GM18873 (cell line): ENCODE measurements around the gene YES1.
"Not testable (repeated sequence)": the region's sequence is repeated elsewhere in the genome, so short reads cannot be mapped to it uniquely, and the experiment has no call there.

Experiments
- ATAC-seq: cut with Tn5 transposase; IDR thresholded peaks from one replicate; pipeline ENCODE4 v1.9.1; 2021; ENCODE audit warnings: mild to moderate bottlenecking, moderate library complexity, moderate number of reproducible peaks; ENCODE audit not compliant: unreplicated experiment, low FRiP score

YES1 gene

DNA sequence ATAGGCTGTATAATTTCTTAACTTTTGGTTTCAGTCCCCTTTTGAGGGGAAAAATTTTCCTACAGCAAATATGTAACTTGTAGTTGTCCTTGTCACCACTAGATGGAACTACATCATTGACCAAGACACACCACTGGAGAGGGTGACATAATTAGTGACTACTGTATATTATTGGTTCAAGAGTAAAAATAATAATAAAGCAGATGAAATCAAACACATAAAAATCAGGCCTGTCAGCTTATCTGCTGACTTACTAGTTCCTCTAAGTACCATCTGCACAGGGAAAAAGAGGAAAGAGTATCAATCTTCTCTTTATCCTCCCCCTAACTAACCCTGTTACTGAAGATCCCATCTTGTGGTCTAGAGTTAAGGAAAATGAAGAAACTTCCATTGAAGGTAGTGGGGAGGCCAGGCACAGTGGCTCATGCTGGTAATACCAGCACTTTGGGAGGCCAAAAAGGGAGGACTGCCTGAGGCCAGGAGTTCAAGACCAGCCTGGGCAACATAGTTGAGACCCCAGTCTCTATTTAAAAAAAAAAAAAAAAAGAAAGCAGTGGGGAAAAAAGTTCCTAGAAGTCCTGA lies 70.0 kb downstream of the YES1 start:
- ATAC-seq = no peak

DNA sequence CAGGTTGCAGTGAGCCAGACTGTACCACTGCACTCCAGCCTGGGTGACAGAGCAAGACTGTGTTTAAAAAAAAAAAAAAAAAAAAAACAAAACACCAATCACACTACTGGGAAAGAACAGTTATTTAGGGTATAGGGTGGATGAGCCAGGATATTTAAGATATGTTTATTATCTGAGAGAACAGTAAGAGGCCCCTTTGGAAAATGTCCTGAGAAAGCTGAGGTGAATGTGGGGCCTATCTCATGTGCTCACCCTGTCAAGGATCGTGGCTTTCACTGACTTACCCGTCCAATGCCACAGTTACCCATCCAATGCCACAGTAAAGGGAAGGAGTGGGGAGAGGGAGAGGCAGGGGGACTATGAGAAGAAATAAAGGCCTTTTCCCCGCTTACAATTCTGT lies 79.7 kb downstream of the YES1 start:
- no peak for ATAC-seq

DNA sequence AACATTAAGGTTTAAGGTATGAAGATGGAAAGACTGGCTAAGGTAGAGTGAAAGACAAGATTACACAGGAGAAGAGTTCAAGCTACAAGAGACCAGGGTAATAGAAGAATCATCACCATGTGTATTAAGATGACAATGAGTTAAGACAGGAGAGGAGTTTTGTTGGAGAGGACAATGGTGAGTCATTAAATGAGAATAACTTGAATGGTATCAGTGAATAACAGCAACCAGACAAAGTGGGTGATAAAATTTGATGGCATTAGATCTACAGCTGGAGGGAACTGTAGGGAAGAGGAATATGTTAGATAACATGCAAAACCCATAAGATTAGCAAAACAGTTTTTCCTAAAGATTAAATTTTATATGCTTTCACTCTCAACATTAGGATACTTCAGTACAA lies 80.9 kb downstream of the YES1 start:
- no peak for ATAC-seq

DNA sequence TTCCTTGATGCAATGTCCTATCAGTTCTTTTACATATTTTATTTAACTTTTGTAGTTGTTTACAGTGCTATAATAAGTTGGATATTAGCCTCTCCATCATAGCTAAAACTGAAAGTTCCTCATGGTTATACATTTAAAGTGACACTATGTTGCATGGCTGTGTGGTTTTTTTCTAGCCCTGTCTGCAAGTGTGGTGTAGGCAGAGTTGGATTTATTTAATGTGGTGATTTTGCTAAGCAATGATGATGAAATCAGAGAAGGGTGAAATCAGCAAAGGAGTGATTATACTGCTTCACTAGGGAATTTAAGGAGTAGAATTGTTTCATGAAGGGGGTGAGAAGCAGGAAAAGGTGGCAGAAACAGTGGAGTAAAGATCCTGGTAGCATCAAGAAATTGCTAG lies 81.3 kb downstream of the YES1 start:
- no peak for ATAC-seq

DNA sequence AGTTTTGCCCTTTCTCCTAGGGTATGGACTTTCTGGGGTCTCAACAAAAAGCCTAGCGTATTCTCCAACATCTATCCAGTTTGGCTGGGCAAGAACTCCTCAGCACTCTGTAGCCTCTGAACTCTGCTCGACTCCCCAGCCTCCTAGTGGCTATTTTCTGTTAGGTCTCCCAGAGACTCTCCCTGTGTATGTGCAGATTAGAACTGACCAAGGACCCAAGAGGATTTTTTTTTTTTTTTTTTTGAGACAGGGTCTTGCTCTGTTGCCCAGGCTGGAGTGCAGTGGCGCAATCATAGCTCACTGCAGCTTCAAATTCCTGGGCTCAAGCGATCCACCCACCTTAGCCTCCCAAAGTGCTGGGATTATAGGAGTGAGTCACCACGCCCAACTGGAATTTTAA lies 81.9 kb downstream of the YES1 start:
- not testable (repeated sequence) for ATAC-seq

DNA sequence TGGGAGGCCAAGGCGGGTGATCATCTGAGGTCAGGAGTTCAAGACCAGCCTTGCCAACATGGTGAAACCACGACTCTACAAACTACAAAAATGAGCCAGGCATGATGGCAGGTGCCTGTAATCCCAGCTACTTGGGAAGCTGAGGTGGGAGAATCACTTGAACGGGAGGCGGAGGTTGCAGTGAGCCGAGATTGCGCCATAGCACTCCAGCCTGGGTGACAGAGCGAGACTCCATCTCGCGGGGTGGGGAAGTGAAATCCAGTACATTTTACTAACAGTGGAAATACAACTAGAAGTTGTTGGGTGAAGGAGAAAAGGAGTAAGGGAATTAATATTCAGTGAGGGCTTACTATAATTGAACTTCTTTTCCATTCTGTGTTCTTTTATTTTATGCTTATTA lies 86.4 kb downstream of the YES1 start:
- no peak for ATAC-seq

DNA sequence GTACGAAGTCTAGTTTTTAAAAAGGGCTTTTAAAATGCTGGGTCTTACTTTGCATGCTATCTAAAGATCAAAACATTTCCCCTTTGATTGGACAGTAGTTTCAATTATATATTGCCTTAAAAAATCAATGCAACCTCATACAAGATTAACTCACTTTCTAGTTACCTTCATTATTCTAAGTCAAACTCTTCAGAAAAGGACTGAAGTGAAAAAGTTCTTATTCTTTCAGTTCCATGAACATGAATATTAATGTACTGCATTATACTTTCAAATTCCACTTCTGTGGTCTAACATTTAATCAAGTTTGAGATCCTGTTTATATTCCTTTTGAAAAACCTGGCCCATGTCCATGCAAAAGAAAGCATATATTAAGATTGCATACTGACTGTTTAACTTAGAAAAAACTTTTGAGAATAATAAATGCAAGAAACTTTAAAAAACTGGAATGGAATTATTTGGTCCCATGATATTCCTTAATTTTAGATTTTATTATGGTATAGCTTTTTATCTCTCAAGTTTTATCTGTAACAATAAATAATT lies 88.4 kb downstream of the YES1 start:
- no peak for ATAC-seq

DNA sequence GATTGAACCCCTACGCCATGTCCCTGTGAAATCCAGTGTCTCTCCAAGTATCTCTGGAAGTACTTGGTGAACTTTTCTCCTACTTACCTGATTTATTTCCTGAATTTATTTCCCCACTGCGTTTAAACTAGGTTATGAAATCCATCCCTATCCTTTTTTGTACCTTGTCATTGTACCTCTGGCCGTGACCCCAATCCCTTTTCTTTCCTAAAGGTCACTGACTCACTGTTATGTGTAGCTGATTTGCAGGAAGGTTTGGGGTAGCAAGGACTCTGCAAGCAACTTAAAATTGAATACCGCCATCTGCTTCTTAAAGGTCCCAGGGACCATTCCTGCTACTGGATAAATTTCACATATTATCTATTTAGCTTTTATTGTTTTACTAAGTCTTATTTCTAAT lies 95.0 kb downstream of the YES1 start:
- ATAC-seq = no peak

DNA sequence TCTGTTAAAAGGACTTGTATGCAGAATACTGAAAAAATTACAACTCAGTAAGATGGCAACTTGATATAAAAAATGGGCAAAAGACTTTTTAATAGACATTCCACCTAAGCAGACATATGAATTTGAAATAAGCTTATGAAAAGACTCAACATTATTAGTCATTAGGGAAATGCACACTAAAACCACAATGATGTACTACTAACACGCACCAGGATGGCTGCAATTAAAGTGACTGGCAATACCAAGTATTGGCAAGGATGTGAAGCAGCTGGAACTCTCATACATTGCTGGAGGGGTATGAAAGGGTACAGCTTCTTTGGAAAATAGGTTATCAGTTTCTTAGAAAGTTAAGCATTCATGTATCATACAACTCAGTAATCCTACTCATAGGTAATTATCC lies 96.4 kb downstream of the YES1 start:
- ATAC-seq = no peak

DNA sequence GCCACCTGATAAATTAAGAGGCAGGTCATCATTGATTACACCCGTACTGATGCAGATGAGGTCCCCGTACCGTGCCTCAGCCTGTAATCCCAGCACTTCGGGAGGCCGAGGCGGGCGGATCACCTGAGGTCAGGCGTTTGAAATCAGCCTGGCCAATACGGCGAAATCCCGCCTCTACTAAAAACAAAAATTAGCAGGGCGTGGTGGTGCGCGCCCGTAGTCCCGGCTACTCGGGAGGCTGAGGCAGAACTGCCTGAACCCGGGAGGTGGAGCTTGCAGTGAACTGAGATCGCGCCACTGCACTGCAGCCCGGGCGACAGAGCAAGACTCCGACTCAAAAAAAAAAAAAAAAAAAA lies 98.9 kb downstream of the YES1 start:
- ATAC-seq = no peak

DNA sequence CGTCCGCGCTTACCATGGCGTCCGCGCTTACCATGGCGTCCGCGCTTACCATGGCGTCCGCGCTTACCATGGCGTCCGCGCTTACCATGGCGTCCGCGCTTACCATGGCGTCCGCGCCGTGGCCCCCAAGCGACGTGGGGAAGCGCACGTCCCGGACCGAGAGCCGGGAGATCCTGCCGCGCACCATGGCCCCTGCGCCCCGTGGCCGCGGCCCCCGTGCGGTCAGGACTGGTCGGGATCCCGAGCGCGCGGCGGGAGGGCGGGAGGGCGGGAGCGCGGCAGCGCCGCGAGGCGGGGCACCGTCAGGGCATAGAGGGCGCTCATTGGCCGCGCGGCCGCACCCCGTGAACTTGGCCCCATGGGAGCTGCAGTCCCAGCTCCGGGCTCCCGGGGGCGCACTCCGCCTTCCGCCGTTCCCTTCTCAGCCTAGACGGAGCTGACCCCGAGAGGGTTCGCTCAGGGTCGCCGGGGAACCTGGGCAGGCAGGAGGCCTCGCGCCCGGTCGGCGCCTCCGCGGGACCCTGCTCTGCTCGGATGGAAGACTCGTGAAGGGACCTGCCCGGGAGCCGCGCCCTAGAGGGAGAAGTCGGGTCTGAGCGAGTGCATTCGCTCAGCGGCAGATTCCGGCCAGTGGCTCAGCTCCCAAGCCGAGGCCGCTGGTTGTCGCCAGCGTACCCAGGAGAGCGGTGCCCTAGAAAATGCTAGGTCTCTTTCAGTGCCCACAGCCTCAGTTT lies 99.5 kb downstream of the YES1 start, which contains the start of gene ENOSF1:
ENOSF1 (minus strand) TSS at position 230 of the 734 bp plus-strand sequence; CDS start at position 187, 43 bp downstream.
- no peak for ATAC-seq

DNA sequence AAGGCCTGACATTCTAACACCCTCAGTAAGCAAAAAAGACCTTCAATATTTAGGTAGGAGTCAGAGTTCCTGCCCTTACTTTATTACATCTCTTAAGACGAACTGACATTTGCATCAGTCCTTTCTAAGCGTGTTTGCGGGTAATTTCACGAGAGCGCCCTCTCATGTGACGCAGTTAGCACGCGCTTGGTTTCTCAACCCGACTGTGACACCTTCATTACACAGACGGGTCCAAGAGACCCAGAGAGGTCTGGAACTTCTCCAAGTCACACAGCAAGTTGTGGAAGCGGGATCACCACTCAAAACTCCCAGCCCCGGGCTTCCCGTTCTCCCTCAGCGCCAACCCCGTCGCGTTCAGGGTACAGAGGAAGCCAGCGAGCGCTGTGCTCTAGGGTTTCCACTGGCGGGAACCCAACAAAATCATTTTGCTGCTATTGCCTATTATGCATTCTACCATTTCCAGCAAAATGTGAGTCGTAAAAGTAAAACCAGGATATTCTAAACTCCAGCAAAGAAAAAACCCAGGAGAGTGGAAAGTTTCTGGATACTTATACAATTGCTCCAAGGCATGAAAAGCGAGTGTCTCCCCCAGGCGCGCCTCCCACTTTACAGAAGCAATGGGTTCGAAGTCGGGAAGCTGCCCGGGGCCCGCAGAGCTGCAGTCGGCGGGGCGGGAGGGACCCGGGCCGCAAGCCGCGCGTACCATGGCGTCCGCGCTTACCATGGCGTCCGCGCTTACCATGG lies 100.2 kb downstream of the YES1 start:
- ATAC-seq = peak; percentile 62

DNA sequence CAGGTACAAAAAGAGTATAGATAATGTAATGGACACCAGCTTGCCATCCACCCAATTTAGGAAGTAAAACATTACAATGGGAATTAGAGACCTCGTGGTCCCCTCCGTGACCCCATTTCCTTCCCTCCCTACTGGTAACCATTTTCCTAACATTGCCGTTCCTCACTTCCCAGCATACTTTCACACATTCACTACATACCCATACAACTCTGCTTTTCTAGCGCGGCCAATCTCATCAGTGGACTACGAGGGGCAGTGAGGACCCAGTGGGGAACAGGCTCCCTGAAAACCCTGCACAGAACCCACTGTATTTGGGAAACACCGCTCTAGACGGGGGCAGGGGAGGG lies 100.8 kb downstream of the YES1 start:
- peak; percentile 16 for ATAC-seq

DNA sequence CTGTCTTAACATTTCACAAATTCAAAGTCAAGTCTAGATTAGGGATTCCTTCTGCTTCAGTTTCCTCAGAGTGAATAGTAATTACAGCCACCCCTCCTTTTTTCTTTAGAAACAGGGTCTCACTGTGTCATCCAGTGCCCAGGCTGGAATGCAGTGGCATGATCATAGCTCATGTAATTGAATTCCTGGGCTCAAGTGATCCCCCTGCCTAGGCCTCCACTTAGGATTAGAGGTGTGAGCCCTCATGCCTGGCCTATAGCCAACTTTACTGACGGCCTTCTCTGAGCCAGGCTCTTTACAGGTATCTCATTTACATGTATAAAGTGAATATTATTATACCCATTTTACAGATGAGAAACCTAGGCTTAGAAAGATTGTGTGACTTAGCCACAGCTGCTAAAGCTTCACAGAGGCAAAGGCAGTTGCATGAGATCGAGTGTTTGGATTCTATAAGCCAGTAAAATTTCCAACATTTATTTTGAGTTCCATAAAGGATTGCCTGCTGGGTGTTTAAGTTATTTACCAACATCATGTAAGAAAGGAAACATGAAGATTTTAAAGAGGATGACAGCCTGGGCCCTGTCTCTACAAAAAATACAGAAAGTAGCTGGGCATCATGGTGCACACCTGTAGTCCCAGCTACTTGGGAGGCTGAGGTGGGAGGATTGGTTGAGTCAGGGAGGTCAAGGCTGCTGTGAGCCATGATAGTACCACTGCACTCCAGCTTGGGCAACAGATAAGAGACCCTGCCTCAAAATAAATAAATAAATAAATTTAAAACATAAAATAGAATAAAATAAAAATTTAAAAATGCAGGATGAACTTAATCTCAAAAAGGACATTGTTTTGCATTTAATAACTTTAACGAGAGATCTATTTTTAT lies 101.4 kb downstream of the YES1 start:
- ATAC-seq = no peak

DNA sequence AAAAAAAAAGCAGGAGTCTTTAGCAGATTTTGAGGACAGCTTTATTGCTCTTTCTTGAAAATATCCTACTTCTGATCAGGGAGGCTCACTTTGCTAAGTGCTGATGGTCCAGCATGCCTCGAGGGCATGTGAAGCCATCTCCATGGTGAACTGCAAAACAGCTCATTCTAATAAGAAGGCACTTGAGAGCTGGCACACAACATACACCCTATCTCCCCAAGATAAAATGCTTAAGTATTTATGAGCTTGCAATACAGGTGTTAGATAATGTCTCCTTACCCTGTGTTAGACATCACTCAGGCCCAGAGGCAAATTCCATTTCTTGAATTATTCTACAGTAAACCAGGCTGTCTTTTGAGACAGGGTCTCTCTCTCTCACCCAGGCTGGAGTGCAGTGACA lies 102.3 kb downstream of the YES1 start:
- no peak for ATAC-seq

DNA sequence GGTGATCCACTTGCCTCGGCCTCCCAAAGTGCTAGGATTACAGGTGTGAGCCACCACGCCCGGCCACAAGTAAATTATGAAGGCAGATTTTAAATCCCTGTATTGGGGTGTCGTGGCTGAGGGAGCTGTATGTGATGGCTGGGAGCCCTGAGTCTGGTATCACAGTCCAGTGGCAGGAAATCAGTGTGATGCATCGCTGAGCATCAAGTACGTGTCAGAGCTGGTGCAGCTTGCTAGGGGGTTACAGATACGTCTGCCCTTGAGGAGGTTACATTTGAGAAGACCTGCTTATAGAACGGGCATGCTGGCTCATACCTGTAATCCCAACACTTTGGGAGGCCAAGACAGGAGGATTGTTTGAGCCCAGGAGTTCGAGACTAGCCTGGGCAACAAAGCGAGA lies 103.9 kb downstream of the YES1 start:
- no peak for ATAC-seq

DNA sequence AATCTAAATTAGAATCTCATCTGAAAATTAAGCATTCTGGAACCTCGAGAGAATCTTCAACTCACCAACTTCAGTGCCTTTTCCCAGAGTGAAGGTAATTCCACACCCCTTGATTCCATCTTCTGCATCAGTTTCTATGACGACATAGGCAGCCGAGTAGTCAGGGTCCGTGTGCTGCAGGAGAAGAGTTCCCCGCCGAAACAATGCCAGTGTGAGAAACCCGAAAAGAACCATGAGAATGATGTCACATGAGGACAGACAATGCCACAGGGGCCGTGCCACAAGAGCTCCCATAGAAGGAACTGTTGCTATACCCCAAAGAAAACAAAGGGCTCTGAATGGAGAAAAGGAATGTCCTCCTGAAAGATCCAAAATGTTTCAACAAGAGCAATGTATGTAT lies 105.6 kb downstream of the YES1 start:
- no peak for ATAC-seq

DNA sequence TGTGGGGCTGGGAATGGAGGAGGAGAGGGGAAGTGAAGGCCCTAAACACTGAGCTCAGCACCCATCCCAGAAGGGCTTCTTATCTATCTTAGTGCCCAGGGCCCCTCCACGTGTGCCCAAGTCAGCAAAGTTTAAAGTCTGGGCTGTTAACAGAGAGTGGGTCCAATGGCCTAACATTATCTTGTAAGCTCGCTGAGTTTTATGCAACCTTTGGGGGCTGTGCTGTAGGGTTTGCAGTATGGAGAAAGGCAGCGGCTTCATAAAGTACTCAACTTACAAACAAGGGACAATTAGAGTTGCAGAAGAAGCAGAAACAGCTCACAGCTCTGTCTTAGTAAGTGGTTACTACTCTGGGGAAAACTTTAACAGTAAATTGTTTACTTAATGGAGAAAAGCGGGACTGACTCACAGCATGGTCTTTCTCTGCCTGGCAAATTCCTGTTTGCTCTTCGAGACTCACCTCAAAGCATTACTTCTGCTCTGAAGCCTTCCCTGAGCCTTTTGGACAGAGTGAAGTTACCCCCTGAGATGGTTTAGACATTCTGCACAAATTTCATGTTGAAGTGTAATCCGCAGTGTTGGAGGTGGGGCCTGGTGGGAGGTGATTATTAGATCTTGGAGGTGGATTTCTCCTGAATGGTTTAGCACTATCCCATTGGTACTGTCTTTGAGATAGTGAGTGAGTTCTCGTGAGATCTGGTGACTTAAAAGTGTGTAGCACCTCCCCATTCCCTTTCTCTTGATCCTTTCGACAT lies 108.7 kb downstream of the YES1 start:
- no peak for ATAC-seq

DNA sequence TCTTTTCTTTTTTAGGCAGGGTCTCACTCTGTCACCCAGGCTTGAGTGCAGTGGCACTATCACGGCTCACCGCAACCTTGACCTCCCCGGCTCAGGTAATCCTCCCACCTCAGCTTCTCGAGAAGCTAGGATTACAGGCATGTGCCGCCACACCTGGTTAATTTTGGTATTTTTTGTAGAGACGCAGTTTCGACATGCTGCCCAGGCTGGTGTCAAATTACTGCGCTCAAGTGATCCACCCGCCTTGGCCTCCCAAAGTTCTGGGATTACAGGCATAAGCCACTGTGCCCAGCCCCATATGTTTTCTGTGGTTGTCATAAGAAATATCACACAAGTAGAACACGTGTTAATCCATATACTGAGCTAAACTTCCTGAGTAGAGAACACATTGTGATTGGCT lies 114.2 kb downstream of the YES1 start:
- no peak for ATAC-seq

DNA sequence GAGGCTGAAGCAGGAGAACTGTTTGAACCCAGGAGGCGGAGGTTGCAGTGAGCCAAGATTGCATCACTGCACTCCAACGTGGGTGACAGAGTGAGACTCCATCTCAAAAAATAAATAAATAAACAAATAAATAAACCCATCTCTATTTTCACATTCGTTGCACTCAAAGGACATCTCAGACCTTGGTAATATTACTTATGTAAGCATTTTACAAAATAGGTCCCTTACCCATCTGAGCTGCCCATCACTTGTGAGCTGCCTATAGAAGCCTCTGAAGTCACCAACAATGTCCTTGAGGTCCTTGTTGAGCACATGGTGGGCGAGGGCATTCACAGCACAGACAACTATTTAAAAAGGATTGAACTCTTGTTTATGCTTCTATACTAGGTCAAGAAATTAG lies 115.0 kb downstream of the YES1 start:
- no peak for ATAC-seq
